ENCODE results near the gene TECPR1. TPM values are rescaled to one million over a fixed set of nuclear protein-coding genes. Genes with fewer than 3 reads are reported as not detected.

TECPR1 gene
- total RNA-seq, 6 experiments from 2014 or later = 25.6 to 35.6 (median 29.3) TPM

DNA sequence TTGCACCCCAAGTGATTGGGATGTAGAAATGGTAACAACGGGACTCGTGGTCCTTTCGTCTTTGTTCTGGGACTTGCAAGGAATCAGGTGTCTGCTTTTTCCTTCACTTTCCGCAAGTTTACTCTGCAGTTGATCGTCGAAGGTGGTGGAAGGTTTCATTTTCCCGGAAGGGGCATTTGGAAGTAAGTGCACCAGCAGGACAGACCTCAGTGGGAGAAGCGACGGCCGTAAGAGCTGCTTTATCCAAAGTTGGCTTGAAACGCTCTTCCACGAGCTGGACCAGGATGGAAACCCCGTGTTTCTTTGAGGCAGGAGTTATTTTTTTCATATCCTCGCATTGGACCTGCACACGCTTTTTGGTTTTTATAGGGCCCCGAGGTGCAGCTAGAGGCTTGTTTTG, 30.7 kb upstream of the TECPR1 start:
- DNase-seq = no peak
- peak overlapping the region; percentile 99 for H3K27ac Mint-ChIP-seq
- H3K4me3 Mint-ChIP-seq = peak overlapping the region; percentile 96
- no peak for TF ChIP-seq CTCF (IDR thresholded peaks at IDR 0.05)
- H3K9me3 Mint-ChIP-seq = no peaks in the 10 kb centered on the region
- peaks cover 30% of the 10 kb centered on the region for H3K36me3 Mint-ChIP-seq (ENCODE audit: low read depth)
- H3K27me3 Mint-ChIP-seq (ENCODE audit: insufficient read depth) = peaks cover 16% of the 10 kb centered on the region
- peaks cover 56% of the 10 kb centered on the region for H3K4me1 Mint-ChIP-seq (ENCODE audit: low read depth)

- Mint-ChIP-seq H3K4me1 (ENCODE audit: low read depth) (peaks cover 56% of the 10 kb centered on the region), H3K36me3 (ENCODE audit: low read depth) (peaks cover 30% of the 10 kb centered on the region), H3K4me3 (peak overlapping the region; percentile 96), H3K27ac (peak overlapping the region; percentile 99), H3K27me3 (ENCODE audit: insufficient read depth) (peaks cover 16% of the 10 kb centered on the region), H3K9me3 (no peaks in the 10 kb centered on the region)
- TF ChIP-seq CTCF (IDR thresholded peaks at IDR 0.05) = no peak
- no peak for DNase-seq
Measured at GRCh38 chr7:98281757-98282606, 29.9 kb upstream of the TECPR1 start.

- Mint-ChIP-seq H3K4me1 (ENCODE audit: low read depth) (peaks cover 54% of the 10 kb centered on the region), H3K4me3 (peak within 1 kb of the TSS; percentile 96), H3K9me3 (no peaks in the 10 kb centered on the region), H3K27ac (peak within 1 kb of the TSS; percentile 99), H3K36me3 (ENCODE audit: low read depth) (peaks cover 24% of the 10 kb centered on the region), H3K27me3 (ENCODE audit: insufficient read depth) (peaks cover 14% of the 10 kb centered on the region)
- TF ChIP-seq CTCF (IDR thresholded peaks at IDR 0.05) = peak; percentile 79
- peak; percentile 45 for DNase-seq
Measured at GRCh38 chr7:98280791-98281756, 29.0 kb upstream of the TECPR1 start, which contains the start of gene BRI3. TSS of gene BRI3 (plus strand) at chr7:98281686. CDS start at chr7:98281796, 110 bp downstream.

DNA sequence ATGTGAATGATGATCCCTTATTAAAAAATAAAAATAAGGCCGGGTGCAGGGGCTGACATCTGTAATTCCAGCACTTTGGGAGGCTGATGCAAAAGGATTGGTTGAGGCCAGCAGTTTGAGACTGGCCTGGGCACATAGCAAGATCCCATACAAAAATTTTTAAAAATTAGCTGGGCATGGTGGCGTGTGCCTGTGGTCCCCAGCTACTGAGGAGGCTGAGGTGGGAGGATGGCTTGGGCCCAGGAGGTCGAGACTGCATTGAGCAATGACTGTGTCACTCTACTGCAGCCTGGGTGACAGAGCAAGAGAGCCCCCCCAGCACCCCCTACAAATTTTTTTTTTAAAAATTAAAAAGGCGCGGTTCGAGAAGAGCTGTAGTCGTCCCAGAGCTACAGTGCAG, 28.3 kb upstream of the TECPR1 start:
- Mint-ChIP-seq H3K9me3 (no peaks in the 10 kb centered on the region), H3K4me3 (peak overlapping the region; percentile 79), H3K36me3 (ENCODE audit: low read depth) (peaks cover 23% of the 10 kb centered on the region), H3K27ac (no peak overlapping the region; the same call in 1 of the 2 replicates), H3K27me3 (ENCODE audit: insufficient read depth) (peaks cover 14% of the 10 kb centered on the region), H3K4me1 (ENCODE audit: low read depth) (peaks cover 52% of the 10 kb centered on the region)
- DNase-seq = no peak
- no peak for TF ChIP-seq CTCF (IDR thresholded peaks at IDR 0.05)

GRCh38 chr7:98278936-98279335, 26.9 kb upstream of the TECPR1 start:
- no peak for DNase-seq
- H3K4me3 Mint-ChIP-seq = no peak overlapping the region
- peaks cover 7% of the 10 kb centered on the region for H3K27me3 Mint-ChIP-seq (ENCODE audit: insufficient read depth)
- no peaks in the 10 kb centered on the region for H3K9me3 Mint-ChIP-seq
- no peak overlapping the region for H3K27ac Mint-ChIP-seq
- H3K36me3 Mint-ChIP-seq (ENCODE audit: low read depth) = peaks cover 13% of the 10 kb centered on the region
- no peak for TF ChIP-seq CTCF (IDR thresholded peaks at IDR 0.05)
- peaks cover 39% of the 10 kb centered on the region for H3K4me1 Mint-ChIP-seq (ENCODE audit: low read depth)

Data from HFFc6 (cell line).